Measurements from ENCODE around the gene TAMALIN.

DNA sequence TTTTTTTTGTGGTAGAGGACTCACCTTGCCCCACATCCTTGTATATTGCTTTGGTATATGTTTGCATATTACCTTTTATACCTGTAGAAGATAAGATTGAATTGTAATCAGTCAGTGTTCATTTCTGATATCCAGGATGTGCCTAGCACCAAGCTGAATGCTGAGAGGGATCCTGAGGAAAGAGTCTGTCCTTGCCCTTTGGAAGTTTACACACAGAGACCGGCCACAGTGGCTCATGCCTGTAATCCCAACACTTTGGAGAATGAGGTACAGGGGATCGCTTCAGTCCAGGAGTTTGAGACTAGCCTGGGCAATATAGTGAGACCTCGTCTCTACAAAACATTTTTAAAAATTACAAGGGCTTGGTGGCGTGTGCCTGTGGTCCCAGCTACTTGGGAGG, 46.8 kb upstream of the TAMALIN start:
- TF ChIP-seq POLR2A (IDR thresholded peaks at IDR 0.05): no peak
- TF ChIP-seq, protein P1, sequence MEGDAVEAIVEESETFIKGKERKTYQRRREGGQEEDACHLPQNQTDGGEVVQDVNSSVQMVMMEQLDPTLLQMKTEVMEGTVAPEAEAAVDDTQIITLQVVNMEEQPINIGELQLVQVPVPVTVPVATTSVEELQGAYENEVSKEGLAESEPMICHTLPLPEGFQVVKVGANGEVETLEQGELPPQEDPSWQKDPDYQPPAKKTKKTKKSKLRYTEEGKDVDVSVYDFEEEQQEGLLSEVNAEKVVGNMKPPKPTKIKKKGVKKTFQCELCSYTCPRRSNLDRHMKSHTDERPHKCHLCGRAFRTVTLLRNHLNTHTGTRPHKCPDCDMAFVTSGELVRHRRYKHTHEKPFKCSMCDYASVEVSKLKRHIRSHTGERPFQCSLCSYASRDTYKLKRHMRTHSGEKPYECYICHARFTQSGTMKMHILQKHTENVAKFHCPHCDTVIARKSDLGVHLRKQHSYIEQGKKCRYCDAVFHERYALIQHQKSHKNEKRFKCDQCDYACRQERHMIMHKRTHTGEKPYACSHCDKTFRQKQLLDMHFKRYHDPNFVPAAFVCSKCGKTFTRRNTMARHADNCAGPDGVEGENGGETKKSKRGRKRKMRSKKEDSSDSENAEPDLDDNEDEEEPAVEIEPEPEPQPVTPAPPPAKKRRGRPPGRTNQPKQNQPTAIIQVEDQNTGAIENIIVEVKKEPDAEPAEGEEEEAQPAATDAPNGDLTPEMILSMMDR (IDR thresholded peaks at IDR 0.05): no peak
- no peak for TF ChIP-seq EP300 (IDR thresholded peaks at IDR 0.05)

All from ovary (tissue), 3 donors.